ENCODE data around the gene MPIG6B.
A peak's percentile ranks its signal among the peaks of the same experiment; 100 is the strongest.

MPIG6B gene

GRCh38 chr6:31739639-31740396 is 16.6 kb downstream of the MPIG6B start, which contains the start of gene MSH5:
TSS of gene MSH5 (plus strand) at chr6:31740005. CDS start at chr6:31740467, 462 bp downstream.
- peak; percentile 88 for DNase-seq

DNA sequence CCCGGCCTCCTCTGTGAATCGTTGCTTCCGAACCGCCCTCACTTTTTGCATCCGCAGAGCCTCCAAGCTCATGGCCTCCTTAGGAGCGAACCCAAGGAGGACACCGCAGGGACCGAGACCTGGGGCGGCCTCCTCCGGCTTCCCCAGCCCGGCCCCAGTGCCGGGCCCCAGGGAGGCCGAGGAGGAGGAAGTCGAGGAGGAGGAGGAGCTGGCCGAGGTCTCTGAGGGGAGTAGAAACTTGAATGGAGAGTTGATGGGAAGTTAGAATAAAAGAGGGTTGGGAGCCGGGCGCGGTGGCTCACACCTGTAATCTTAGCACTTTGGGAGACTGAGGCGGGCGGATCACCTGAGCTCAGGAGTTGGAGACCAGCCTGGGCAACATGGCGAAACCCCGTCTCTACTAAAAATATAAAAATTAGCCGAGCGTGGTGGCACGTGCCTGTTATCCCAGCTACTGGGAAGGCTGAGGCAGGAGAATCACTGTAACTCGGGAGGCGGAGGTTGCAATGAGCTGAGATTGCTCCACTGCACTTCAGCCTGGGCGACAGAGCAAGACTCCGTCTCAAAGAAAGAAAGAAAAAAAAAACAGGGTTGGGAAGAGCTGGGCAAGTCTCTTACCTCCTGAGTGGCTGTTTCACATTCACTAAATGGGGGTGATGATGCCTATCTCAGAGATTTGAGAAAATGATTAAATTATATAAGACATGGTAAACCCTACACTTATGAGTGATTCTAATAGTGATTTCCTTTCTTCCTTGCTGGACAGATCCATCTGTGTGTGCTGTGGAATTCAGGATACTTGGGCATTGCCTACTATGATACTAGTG is 17.4 kb downstream of the MPIG6B start:
- no peak for DNase-seq

DNA sequence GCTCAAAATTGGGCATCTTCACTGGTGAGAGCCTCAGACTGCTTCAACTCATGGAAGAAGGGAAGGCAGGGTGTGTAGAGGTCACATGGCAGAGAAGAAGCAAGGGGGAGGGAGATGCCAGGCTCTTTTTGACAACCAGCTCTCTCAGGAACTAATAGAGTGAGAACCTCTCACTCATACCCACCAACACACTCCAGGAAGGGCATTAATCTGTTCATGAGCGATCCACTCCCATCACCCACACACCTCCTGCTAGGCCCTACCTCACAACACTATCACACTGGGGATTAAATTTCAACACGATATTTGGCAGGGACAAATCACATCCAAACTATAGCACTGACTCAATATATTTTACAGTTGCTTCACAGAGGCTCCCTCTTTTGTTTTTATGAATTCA is 18.6 kb downstream of the MPIG6B start:
- no peak for DNase-seq

DNA sequence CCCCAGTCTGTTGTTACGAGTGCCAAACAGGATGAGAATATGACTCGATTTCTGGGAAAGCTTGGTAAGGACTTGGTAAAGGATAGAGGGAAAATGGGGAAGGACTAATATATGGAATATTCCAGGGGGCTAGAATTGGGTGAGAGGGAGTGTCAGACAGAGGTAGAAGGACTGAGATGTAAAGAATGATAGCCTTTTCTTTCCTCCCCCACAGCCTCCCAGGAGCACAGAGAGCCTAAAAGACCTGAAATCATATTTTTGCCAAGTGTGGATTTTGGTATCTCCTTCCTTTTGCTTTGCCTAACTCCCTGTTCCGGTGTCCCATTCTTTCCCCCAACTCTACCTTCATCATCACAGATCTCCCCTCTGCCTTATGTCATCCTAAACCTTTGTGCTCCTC is 19.7 kb downstream of the MPIG6B start:
- no peak for DNase-seq

DNA sequence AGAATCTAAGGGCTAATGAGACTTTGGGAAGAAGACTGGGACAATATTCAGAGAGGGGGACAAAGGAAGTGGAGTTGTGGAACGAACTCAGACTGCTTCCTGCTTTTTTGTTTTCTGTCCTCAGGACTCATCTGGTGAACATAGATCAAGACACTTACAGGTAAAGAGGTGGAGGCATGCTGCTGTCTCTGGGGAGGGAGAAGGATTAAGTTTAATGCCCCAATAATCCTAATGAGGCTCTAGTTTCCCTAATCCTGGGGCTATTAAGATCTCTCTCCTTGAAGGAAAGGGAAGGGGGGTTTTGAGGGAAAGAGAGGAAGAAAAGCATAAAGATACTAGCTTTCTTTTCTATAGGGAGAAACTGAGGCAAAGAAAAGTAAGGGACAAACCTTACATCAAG is 21.2 kb downstream of the MPIG6B start:
- DNase-seq = no peak

- DNase-seq = no peak
Observed at GRCh38 chr6:31749301-31750036, 26.3 kb downstream of the MPIG6B start.

DNA sequence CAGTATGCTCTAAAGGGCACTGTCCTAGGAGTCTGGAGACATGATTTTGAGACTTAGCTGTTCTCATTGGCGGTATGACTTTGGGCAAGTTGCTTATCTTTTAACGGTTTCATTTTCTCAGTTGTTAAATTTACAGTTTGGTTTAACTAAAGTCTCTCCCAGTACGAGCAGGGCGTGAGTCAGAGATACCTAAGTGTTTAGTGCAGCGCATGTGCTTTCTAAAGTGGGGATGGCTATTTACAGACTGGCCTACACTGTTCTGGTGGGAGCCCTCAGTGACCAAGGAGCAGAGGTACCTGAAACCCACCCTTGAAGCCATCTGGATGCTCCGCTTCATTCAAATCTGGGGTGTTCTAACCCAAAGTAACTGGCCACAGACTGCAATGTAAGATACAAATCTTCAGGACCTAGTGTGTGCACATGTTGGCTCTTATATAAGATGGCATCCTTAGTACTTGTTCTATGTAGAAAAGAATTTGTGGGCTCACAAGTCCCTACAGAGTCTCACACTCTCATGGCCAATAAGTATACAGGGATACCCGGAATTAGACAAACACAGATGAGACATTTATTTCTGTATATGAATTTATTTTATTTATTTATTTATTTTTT is 27.3 kb downstream of the MPIG6B start:
- no peak for DNase-seq

DNA sequence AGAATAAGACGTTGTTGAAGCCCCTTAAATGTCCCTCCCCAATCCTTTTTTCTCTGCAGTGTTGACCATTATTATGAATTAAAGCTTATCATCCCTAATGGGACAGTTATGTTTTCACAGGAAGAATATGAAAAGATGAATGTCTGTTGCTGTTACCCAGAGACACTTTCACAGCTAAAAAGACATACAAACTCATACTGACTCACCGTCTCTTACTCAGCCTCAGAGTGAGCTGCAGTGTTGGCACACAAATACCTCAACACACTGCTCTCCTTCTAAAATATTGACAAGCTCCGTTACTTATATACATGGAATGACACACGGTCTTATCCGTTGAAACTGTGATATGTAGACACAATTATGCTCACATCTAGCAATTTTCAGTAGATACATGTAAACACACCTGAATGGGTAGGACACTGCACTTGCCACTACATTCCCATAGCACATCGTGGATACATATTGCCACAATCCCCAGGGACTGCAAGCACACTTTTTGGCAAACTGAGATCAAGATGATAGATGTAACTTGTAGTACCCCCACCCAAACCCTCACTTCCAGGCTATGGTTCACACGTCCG is 29.7 kb downstream of the MPIG6B start:
- no peak for DNase-seq

GRCh38 chr6:31758281-31758680 is 35.1 kb downstream of the MPIG6B start:
- DNase-seq = no peak

GRCh38 chr6:31760790-31761189 is 37.6 kb downstream of the MPIG6B start:
- no peak for DNase-seq

DNA sequence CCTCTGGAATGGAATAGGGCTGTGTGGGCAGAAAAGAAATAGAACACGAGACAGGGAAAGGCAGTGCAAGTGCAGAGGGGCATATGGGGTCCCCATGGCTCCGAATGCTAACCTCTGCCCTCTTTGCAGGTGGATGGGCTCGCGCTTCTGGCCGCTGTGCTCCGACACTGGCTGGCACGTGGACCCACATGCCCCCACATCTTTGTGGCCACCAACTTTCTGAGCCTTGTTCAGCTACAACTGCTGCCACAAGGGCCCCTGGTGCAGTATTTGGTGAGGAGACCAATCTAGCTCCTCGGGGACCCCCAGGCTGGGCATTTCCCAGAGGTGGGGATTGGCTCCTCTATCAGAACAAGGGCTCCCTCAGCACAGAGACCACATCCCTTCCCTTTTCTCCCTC is 38.2 kb downstream of the MPIG6B start:
- DNase-seq = no peak

DNA sequence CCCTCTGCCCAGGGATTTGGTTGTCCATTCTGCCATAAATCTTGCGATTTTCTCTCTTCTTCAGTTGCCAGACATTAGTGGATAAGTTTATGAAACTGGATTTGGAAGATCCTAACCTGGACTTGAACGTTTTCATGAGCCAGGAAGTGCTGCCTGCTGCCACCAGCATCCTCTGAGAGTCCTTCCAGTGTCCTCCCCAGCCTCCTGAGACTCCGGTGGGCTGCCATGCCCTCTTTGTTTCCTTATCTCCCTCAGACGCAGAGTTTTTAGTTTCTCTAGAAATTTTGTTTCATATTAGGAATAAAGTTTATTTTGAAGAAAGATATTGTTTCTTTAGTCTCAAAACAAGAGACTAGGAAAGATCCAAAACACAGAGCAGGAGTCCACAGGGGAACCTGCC is 39.2 kb downstream of the MPIG6B start, which contains the start of gene SAPCD1:
SAPCD1 (plus strand) TSS at position 301 of the 400 bp plus-strand sequence. CDS start 399 bp downstream, outside the sequence.
- DNase-seq = no peak

- no peak for DNase-seq
Observed at GRCh38 chr6:31762878-31763618, 39.9 kb downstream of the MPIG6B start.

- no peak for DNase-seq
Observed at GRCh38 chr6:31763619-31763940, 40.4 kb downstream of the MPIG6B start.

GRCh38 chr6:31764198-31764597 is 41.0 kb downstream of the MPIG6B start:
- DNase-seq = no peak

- DNase-seq = no peak
Observed at GRCh38 chr6:31765559-31765909, 42.4 kb downstream of the MPIG6B start.

DNA sequence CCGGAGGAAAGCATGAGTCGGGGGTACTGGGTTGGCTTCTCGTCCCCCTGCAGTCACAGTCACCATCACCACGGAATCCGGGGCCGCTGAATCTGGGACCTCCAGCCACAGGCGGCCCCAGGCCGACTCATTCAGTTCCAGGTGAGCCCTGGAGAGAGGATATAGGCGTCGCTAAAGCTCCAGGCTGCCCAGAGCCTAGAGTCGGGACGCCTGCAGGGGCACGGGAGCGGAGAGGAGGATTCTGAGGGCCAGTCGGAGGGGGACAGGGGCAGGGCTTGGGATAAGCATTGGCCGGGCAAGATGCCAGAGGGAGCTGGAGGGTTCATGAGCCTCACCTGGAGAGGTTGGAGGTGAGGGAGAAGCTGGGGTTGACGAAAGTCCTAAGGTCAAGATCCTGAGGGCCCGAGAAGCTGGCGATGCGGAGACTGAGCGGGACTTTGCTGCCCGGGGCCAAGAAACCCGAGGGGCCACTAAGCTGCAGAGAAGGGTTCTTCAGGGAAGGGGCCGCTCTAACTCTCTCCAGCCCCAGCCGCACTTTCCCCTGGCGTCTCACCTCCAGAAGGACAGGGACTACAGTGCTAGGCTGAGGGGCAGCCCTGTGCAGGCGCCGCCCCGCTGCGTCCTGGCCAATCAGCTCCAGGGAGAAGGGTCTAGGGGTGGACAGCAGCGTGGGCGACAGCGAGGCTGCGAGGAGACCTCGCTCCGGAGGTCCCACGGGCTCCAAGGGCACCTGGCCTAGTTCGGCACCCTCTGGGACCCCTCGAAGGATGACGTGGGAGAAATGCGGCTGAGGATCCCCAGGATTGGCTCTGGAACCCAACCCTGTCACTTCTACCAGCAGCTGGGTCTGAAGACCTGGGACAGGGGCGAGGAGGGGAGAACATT is 43.0 kb downstream of the MPIG6B start:
- no peak for DNase-seq

- DNase-seq = no peak
Observed at GRCh38 chr6:31767096-31767645, 44.0 kb downstream of the MPIG6B start.

DNA sequence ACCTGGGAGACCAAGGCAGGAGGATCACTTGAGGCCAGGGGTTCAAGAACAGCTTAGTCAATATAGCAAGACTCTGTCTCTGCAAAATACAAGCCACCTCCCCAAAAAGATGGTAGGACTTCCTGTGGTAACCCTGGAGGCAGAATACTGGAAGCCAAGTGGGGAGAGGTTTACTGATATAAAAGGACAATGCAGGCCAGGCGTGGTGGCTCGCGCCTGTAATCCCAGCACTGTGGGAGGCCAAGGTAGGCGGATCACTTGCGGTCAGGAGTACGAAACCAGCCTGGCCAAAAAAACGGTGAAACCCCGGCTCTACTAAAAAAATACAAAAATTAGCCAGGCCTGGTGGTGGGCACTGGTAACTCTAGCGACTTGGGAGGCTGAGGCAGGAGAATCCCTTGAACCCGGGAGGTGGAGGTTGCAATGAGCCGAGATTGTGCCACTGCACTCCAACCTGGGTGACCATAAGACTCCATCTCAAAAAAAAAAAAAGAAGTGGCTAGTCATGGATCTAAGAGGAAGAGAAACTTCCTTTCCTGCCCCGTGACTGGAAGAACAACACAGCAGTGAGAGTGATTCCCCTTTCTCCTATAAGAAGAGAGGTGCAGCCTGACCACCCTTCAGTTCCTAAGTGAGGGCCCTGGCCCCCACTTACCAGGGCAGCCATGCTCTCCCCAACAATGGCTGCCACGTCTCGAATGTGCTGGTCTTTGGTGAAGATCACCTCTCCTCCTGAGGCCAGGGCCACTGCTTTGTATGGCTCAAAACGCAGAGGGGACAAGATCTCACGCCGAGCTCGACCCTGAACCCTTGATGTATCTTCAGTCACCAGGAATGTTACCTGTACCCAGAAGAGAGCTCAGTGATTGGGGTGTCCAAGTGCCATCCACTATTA is 45.4 kb downstream of the MPIG6B start:
- DNase-seq = no peak
